Activated CD4-positive, alpha-beta T cell treated with anti-CD3 and anti-CD28 coated beads for 48 hours (primary cell): Measurements from ENCODE around the gene HLA-G.
"Not testable (repeated sequence)": the region's sequence is repeated elsewhere in the genome, so short reads cannot be mapped to it uniquely, and the experiment has no call there.

ENCODE experiments used
- DNase-seq: peaks from one replicate; pipeline ENCODE4 v3.0.0-alpha.2; 2020

Gene HLA-G

DNA sequence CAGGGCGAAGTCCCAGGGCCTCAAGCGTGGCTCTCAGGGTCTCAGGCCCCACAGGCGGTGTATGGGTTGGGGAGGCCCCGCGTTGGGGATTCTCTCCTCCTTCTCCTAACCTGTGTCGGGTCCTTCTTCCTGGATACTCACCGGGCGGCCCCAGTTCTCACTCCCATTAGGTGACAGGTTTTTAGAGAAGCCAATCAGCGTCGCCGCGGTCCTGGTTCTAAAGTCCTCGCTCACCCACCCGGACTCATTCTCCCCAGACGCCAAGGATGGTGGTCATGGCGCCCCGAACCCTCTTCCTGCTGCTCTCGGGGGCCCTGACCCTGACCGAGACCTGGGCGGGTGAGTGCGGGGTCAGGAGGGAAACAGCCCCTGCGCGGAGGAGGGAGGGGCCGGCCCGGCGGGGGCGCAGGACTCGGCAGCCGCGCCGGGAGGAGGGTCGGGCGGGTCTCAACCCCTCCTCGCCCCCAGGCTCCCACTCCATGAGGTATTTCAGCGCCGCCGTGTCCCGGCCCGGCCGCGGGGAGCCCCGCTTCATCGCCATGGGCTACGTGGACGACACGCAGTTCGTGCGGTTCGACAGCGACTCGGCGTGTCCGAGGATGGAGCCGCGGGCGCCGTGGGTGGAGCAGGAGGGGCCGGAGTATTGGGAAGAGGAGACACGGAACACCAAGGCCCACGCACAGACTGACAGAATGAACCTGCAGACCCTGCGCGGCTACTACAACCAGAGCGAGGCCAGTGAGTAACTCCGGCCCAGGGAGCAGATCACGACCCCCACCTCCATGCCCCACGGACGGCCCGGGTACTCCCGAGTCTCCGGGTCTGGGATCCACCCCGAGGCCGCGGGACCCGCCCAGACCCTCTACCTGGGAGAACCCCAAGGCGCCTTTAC, at the start of gene HLA-G:
HLA-G (plus strand) TSS at position 247 of the 892 bp plus-strand sequence; CDS start at position 267, 20 bp downstream.
- no peak for DNase-seq

DNA sequence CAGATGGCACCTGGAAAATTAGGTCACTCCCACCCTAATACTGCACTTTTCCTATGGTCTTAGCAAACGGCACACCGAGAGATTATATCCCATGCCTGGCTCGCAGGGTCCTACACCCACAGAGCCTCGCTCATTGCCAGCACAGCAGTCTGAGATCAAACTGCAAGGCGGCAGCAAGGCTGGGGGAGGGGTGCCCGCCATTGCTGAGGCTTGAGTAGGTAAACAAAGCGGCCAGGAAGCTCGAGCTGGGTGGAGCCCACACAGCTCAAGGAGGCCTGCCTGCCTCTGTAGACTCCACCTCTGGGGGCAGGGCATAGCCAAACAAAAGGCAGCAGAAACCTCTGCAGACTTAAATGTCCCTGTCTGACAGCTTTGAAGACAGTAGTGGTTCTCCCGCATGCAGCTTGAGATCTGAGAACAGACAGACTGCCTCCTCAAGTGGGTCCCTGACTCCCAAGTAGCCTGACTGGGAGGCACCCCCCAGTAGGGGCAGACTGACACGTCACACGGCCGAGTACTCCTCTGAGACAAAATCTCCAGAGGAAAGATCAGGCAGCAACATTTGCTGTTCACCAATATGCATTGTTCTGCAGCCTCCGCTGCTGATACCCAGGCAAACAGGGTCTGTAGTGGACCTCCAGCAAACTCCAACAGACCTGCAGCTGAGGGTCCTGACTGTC, 47.5 kb upstream of the HLA-G start:
- DNase-seq, result not testable (repeated sequence)

DNA sequence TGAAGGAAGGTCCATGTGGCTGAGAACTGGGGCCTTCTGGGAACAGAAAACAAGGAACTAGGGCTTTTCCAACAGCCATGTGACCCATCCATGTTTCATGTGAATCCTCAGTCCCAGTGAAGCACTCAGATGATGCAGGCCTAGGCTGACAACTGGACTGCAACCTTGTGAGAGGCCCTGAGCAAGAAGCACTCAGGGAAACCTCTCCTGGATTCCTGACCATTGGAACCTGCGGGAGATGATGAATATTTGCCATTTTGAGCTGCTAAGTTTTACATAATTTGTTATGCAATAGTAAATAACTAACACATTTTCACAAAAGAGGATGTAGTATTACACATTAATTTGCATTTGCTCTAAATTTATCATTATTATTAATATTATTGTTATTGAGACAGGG, 38.4 kb upstream of the HLA-G start:
- no peak for DNase-seq

DNA sequence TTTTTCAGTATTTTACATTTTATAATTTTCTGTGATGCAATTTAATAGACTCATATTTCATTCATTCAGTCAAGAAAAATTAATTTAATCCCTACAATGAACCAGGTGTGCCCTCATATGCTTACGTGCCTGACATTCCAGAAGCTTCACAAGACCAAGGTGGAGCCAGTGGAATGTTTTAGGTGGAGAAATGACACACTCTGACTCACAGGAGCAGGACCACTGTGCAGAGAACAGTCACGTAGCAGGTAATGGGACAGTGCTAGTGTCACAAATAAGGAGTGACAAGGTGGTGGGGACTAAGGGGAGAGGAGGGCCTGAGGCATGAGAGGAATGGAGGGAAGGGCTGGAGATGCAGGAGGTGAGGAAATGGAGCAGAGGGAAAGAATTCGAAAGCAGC, 37.0 kb upstream of the HLA-G start:
- no peak for DNase-seq

DNA sequence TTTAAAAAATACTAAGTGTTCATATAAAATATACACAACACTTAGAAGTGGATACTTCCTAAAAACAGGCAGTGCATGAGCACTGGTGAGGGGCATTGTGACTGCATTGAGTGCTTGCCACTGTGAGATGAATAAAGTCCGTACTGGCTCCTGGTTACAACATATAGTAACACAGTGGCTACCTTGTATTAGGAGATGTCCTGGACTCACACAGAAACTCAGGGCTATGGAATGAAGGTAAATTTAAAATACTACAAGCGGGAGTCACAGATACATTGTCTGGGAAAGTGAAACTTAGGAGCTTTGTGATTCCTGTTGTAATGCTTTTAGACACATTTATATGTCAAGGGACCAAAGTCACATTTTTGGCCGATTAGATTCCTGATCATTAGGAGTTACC, 36.5 kb upstream of the HLA-G start:
- DNase-seq, result no peak

DNA sequence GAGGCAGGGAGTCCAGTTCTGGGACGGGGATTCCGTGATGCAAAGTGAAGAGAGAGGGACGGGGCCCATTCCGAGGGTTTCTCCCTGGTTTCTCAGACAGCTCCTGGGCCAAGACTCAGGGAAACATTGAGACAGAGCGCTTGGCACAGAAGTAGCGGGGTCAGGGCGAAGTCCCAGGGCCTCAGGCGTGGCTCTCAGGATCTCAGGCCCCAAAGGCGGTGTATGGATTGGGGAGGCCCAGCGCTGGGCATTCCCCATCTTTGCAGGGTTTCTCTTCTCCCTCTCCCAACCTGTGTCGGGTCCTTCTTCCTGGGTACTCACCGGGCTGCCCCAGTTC, 35.9 kb upstream of the HLA-G start:
- no peak for DNase-seq

DNA sequence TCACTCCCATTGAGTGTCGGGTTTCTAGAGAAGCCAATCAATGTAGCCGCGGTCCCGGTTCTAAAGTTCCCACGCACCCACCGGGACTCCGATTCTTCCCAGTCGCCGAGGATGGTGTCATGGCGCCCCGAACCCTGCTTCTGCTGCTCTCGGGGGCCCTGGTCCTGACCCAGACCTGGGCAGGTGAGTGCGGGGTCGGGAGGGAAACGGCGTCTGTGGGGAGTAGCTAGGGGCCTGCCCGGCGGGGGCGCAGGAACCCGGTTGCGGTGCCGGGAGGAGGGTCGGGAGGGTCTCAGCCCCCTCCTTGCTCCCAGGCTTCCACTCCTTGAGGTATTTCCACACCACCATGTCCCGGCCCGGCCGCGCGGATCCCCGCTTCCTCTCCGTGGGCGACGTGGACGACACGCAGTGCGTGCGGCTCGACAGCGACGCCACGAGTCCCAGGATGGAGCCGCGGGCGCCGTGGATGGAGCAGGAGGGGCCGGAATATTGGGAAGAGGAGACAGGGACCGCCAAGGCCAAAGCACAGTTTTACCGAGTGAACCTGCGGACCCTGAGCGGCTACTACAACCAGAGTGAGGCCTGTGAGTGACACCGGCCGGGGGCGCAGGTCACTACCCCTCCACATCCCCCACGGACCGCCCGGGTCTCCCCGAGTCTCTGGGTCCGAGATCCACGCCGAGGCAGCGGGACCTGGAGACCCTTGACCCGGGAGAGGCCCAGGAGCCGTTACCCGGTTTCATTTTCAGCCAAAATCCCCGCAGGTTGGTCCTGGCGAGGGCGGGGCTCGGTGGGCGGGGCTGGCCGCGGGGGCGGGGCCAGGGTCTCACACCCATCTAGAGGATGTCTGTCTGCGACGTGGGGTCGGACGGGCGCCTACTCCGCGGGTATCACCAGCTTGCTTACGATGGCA, 35.2 kb upstream of the HLA-G start:
- DNase-seq, result peak; percentile 72

DNA sequence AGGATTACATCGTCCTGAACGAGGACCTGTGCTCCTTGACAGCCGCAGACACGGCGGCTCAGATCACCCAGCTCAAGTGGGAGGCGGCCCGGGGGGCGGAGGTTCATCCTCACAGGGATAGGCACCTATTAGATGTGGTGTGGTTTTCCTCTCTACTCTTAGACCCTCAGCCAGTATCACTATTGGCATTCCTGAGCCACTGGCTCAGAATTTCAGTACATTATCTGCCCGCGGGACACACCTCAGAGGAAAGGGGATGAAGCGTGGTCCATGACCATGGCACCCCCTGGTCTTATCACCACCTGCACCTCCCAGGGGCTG, 34.6 kb upstream of the HLA-G start:
- no peak for DNase-seq

DNA sequence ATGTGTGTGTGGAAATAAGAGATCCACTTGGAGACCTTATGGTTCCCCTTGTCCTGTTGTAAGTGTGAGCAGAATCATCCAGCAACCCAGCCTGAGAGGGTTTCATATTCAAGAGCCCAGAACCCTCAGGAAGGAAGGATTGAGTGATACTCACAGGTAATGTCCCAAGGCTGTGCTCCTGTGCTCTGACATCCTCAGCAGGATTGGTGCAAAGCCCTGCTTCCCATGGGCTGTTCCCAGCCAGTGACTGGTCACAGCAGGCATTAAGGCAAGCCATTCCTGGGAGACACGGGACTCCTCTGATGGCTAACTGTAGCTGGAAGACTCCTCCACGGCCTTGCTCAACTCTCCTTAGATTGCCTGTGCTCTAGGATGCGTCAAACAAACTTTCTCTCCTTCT, 33.8 kb upstream of the HLA-G start:
- DNase-seq, result no peak

DNA sequence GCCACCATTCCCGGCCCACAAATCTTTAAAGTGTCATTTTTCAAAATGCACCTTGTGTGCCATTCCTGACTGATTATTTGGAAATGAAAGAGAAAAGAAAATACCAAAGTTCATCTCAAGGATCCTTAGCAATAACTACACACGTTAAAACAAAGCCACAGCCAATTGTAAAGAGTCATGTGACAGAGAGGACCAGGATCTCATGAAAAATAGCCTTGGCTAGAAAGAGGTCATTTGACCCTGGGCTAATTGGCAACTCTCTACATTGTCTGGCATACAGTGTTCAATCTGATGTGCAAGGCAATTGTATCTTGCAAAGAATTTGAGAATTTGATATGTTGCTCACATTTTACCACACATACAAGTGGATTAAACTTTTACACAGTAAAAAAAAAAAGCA, 31.6 kb upstream of the HLA-G start:
- no peak for DNase-seq

DNA sequence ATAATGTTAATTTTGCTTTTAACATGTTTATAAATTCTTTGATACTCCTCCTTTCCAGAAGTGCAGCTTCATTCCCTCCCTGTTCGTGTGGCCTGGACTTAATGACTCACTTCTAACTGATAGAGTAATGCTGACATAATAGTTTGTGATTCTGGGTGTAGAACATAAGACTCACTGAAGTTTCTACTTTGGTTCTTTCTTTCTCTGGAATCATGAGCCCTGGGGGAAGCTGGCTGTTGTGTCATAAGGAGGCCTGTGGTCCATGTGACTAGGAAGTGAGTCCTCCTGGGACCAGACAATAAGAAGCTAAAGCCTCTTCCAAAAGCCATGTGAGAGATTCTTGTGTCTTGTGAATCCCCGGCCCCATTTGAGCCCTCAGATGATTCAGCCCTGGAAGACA, 30.5 kb upstream of the HLA-G start:
- no peak for DNase-seq

DNA sequence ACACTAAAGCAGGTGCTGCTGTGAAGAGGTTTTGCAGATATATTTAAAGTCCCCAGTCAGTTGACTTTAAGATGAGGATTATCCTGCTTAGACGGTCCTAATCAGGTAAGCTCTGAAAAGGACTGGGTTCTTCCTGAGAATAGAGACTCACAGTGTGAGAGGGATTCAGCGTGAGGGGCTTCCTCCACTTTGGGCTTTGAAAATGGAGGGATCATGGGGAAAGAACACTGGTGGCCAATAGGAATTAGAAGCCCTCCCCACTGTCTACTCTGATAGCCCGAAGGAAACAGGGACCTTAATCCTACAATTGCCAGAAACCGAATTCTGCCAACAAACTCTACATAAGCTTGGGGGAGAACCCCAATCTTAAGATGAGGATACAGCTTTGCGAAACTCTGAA, 29.7 kb upstream of the HLA-G start:
- no peak for DNase-seq

DNA sequence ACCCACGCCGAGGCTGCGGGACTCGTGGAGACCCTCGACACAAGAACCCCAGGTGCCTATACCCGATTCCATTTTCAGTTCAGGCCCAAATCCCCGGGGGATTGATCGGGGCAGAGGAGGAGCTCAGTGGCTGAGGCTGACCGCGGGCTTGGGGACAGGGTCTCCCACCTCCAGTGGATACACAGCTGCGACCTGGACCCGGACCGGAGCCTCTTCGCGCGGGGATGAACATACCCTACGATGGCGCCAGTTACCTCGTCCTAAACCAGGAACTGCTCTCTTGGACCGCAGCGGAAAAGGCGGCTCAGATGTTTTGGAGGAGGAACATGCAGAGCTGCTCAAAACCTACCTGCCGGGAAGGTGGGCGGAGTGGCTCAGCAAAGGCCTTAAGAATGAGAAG, 27.4 kb upstream of the HLA-G start:
- DNase-seq, result no peak

DNA sequence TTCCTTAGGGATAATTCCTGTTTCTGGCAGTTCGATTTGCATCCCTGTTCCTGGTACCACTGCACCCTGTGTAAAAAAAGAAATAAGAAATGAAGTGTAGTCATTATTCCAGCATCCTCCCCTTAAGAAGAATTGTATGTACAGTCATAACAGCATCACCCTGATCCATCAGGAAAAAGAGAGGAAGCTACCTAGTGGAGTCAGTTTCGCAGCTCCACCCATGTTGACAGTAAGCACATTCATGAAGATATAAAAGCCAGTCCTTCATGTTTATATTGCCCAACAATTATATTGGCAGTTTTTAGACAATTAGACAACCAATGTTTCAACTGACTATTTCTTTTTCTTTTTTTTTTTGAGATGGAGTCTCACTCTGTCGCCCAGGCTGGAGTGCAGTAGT, 21.2 kb upstream of the HLA-G start:
- DNase-seq, result no peak

DNA sequence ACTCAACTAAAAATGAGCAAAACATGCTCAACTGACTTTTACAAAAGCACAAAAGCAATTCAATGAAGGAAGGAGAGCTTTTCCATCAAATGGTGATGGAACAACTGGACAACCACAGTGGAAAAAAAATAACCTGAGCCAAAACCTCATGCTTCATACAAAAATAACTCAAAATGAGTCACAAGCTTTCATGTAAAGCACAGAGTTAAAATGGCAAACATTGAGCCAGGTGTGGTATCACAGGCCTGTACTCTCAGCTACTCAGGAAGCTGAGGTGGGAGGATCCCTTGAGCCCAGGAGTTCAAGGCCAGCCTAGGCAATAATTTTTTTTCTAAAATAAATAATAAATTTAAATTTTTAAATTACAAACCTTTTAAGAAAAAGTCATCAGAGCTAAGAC, 18.4 kb upstream of the HLA-G start:
- DNase-seq, result no peak

DNA sequence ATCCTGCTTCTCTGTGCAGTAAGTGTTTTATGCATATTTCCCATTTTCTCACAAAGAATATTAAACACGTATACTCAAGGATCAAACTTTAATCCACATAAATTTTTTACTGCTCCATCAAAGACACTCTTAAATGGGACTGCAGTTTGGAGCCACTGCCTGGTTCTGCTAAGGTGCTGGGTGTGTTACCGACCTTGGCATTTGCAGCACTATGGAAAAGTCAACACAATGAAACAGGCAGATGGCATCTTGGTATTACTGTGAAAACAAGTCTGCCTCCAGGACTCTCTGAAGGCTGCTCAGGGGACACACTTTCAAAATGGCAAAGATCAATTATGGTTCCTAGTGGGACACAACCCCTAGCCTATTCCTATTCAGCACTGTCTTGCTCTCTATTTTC, 17.3 kb upstream of the HLA-G start:
- DNase-seq, result no peak

DNA sequence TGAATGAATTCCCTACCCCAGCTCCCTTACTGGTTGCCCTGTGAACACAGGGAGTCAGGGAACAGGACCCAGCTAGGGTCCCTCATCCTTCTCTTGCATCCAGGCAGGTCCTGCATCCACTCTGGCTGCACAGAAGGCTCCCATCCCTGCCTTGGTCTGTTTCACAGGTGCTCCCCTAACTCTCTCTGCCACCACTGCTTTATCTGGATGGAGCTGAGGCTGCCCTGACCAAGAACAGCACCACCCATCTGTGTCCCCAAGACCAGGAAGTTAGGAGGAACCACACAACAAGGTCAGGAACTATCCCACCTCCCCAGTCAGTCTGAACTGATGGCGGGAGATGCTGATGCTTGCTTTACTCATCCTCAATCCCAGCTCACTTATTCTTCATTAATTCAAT, 16.2 kb upstream of the HLA-G start:
- no peak for DNase-seq

DNA sequence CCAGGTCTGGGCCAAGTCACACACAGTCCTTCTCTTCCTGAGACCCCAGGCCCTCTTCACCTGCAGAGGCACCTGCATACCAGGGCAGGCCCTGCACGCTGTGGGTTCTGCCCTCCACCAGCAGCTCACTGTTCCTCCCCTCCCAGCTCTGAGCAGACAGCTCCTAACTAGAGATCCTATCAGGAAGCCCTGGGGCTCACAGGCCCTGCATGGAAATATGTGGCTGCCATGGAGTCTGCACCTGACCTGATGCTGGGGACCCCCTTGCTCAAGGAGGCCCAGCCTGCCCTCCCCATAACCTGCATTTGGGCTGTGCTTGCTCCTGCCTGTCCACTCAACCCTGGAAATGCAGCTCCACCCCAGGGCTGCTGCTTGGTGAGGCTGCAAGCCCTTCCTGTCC, 14.6 kb upstream of the HLA-G start:
- no peak for DNase-seq

DNA sequence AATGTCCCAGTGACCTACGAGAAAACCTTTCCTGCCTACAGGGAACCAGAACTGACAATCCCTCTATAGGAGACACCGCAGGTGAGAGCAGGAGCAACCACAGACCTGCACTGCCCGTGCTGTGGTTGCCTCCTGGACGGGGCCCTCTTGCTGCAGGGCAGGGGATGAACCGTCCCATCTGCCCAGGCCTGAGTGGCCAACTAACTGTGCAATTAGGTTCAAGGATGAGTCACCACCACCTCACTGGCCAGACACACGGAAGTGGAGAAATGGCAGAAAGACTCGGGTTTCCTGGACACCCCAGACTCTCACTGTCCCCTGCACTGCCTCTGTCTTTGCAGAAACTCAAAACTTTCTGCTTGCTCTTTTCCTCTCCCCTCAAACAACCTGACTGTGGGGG, 13.8 kb upstream of the HLA-G start:
- no peak for DNase-seq

DNA sequence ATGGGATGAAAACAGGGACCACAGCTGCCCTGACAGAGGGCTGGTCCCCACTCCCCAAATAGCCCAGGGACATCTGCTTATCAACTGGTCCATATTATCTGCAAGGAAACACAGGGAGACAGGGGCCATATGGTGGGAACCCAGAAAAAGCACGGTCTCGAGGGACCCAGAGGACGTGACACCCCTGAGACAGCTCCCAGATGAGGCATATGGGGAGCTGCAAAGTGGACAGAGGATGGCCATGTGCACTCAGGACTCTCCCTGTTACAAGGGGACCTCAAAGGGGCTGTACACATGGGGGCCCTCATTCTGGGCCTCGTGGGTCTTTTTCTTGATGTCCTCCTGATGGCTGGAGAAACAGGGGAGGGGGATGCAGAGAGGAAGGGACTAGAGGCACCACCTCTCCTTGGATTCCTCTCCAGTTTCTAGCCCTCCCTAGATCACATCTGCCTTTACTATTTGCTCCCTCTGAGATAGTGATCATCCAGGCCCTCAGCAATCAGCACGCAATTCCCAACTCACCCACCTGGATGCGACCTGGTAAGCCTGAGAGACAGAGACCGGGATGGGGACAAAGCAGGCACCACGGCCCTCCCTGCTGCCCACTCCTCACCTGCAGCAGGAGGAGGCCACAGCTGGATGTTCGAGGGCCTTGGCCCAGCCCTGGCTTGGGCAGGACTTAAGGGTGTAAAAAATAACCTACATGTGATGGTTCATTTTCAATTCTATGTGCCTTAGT, 13.1 kb upstream of the HLA-G start:
- no peak for DNase-seq

DNA sequence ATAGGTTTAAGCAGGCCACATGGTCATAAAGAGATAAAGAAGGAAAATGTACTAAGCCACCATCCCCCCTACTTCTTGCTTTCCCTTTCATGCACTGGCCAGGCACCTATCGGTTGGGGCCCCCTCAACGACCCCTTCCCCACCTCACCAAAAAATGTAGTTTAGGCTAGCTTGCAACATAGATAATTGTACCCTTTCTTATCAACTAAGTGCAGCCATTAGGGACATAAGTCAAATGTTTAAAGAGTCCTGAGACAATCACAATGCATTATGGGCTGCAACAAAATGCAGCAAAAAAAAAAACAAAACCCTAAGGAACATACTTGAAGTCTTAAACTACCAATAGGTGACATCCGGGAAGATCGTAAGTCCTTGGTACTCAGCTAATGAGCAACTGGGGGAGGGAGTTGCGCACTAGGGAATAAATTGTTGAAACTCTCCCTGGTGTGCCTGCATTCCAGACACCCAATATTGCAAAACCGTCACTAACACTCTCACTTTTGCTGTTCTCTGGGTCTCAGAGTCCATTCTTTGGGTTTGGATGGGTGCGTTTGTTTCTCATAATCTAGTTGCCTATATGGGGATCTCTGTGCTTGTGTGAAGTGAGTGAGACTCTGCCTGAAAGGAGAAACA, 12.4 kb upstream of the HLA-G start:
- no peak for DNase-seq

DNA sequence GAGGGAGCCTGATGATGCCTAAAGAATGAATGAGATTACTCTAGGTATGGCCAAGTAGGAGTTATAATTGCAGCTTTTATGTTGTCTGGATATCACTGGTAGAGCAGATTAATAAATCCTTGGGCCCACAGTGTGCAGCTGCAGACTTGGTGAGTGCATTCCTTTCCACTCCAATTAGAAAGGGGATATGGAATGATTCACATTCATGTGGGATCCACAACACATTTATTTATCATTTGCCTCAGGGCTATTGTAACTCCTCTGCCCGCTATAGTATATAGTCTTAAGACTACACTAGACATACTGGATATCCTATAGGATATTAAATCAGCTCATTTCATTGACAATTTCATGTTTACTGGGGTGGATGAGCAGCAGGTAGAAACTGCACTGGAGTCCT, 11.6 kb upstream of the HLA-G start:
- DNase-seq, result no peak

DNA sequence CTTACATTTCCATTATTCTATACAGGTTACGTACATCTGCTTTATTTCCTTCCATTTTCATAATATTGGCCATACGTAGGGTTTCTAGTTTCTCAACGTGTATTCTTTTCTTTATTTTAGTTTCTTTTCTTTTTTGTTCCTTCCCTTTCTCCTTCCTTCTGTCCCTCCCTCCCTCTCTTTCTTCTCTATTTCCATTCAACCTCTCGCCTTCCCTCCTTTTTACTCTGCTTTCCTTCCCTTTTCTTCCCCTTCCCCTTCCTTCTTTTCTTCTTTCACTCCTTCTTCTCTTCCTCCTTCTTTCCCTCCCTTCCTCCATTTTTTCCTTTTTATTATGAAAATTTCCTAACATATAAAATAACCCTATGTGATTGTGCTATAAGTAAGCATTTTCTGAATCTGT, 8.7 kb upstream of the HLA-G start:
- no peak for DNase-seq
